SU-DHL-6 (cell line): ENCODE results near the gene AFF3.

Experiments
- H2AFZ ChIP-seq: fragments of 200-600 bp; sonication (generic); 2 replicates; pipeline ENCODE4 v1.6.1; 2014; ENCODE audit warnings: low read depth, mild to moderate bottlenecking, moderate library complexity, mixed read lengths, antibody characterized with exemption, low read length; ENCODE audit not compliant: severe bottlenecking
- H3F3A ChIP-seq: fragments of 200-600 bp; shearing (Covaris generic); 2 replicates; pipeline ENCODE4 v1.6.0; 2016; ENCODE audit warnings: antibody characterized with exemption, mild to moderate bottlenecking; ENCODE audit not compliant: insufficient read depth
- H3K27ac ChIP-seq: fragments of 200-600 bp; sonication (generic); 2 replicates; pipeline ENCODE4 v1.5.1; 2016; ENCODE audit warnings: low read depth, mild to moderate bottlenecking, low read length, moderate library complexity, mixed read lengths
- H3K27me3 ChIP-seq: fragments of 200-600 bp; sonication (generic), shearing (Covaris generic); 2 replicates; pipeline ENCODE4 v1.6.0; 2014; ENCODE audit warnings: mild to moderate bottlenecking, low read length
- H3K36me3 ChIP-seq: fragments of 200-600 bp; sonication (generic); 2 replicates; pipeline ENCODE4 v1.6.1; 2014; ENCODE audit warnings: mild to moderate bottlenecking, low read length, mixed read lengths
- H3K4me2 ChIP-seq: fragments of 300-600, 200-600 bp; shearing (Covaris generic), sonication (generic); 2 replicates; pipeline ENCODE4 v1.6.0; 2014; ENCODE audit warnings: low read length, low read depth, mild to moderate bottlenecking; ENCODE audit not compliant: poor library complexity, severe bottlenecking
- H3K4me3 ChIP-seq: fragments of 200-600 bp; sonication (generic); 2 replicates; pipeline ENCODE4 v1.5.1; 2014; ENCODE audit warnings: antibody characterized with exemption, low read length, mild to moderate bottlenecking, mixed read lengths; ENCODE audit not compliant: insufficient read depth, poor library complexity, severe bottlenecking
- H3K79me2 ChIP-seq: fragments of 200-600 bp; sonication (generic); 2 replicates; pipeline ENCODE4 v1.6.1; 2014; ENCODE audit warnings: mild to moderate bottlenecking, low read length, moderate library complexity; ENCODE audit not compliant: insufficient read depth
- H3K9ac ChIP-seq: fragments of 200-600 bp; sonication (generic); 2 replicates; pipeline ENCODE4 v1.7.0; 2014; ENCODE audit warnings: mild to moderate bottlenecking, low read length
- H3K9me2 ChIP-seq: fragments of 200-600 bp; sonication (generic); replicated peaks from 2 replicates; pipeline ENCODE4 v1.6.1; 2014; ENCODE audit warnings: low read length; ENCODE audit not compliant: insufficient read depth
- H3K9me3 ChIP-seq: fragments of 200-600 bp; sonication (generic); 2 replicates; pipeline ENCODE4 v1.6.1; 2014; ENCODE audit warnings: low read length, mixed read lengths; ENCODE audit not compliant: insufficient read depth
- H4K20me1 ChIP-seq: fragments of 200-600 bp; sonication (generic); 2 replicates; pipeline ENCODE4 v1.6.1; 2014; ENCODE audit warnings: low read depth, mild to moderate bottlenecking, antibody characterized with exemption, low read length, moderate library complexity, mixed read lengths
- EZH2phosphoT487 ChIP-seq: fragments of 200-600 bp; sonication (generic), shearing (Covaris generic); conservative IDR thresholded peaks from 2 replicates; pipeline ENCODE4 v1.6.1; 2018; ENCODE audit warnings: mild to moderate bottlenecking, antibody characterized with exemption, low read length, moderate library complexity, mixed read lengths
- TF ChIP-seq, protein P1 (sequence below): fragments of 200-600 bp; sonication (generic); IDR thresholded peaks from one replicate; pipeline ENCODE4 v1.5.1; 2017; ENCODE audit warnings: antibody characterized with exemption, mild to moderate bottlenecking, low read length, moderate library complexity; ENCODE audit not compliant: insufficient read depth, poor library complexity, severe bottlenecking

Gene AFF3

DNA sequence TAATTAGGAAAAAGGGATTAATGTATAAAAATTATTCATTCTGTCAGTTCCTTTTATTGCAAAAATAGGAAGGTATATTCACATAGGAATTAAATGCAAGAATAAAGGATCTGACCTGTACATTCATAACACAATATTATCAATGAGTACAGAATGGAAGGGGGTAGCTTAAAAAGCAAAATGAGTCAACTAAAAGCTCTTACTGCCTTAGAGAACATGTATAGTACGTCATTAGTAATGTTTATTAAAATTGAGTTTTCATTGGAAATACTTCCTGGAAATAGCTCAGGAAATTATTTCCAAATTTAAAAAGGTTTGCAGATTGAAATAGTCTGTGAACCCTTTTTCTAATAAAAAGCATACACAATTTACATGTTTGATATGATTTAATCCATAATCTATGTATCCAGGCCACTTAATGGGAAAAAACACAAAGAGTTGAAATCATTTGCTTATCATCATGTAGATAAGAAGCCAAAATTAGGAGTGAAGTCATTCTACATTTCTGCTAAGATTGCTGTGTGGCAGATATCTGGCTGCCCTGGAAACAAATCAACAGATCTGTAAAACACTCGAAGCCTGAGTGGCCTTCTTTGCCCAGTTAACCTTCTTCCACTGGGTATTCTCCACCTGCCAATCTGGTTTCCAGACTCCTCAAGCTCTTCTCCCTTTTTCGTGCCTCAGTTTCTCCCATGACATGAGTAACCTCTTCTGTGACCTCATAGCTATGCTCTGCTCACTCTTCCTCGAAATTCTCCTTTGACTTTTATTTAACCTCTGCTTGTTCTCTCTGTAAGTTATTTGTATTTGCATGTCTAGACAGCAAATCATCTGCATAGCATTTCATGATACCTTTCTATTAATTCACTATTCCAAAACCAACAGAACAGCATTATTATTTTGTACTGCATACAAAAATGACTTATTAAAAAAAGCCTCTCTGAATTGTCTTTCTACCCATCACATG lies 471.3 kb downstream of the AFF3 start:
- Histone ChIP-seq H4K20me1 (no peaks in the 10 kb centered on the region), H3K4me3 (no peak overlapping the region)

DNA sequence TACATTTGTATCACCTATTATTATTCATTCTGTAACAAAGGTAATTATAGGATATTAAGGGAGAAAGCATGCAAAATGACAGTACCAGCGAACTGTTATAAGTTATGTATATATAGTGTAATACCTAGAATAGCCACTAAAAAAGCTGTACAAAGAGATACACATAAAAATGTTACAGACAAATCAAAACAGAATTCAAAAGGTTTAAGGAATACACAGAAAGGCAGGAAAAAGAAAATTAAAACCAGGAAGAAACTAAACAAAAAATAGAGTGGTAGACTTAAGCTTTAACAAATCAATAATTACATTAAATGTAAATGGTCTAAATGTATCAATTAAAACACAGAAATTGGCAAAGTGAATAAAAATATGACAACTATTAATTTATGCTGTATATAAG lies 476.1 kb downstream of the AFF3 start:
- Histone ChIP-seq H3K9ac (no peak overlapping the region), H2AFZ (no peak overlapping the region), H3K36me3 (no peaks in the 10 kb centered on the region), H3K27ac (no peak overlapping the region), H3K9me3 (no peaks in the 10 kb centered on the region), H3K9me2 (no peaks in the 10 kb centered on the region), H3K27me3 (no peaks in the 10 kb centered on the region), H3K4me3 (no peak overlapping the region), H3F3A (no peaks in the 10 kb centered on the region), H3K79me2 (no peaks in the 10 kb centered on the region), H4K20me1 (no peaks in the 10 kb centered on the region), H3K4me2 (no peak overlapping the region)
- TF ChIP-seq EZH2phosphoT487: no peak
- TF ChIP-seq, protein P1, sequence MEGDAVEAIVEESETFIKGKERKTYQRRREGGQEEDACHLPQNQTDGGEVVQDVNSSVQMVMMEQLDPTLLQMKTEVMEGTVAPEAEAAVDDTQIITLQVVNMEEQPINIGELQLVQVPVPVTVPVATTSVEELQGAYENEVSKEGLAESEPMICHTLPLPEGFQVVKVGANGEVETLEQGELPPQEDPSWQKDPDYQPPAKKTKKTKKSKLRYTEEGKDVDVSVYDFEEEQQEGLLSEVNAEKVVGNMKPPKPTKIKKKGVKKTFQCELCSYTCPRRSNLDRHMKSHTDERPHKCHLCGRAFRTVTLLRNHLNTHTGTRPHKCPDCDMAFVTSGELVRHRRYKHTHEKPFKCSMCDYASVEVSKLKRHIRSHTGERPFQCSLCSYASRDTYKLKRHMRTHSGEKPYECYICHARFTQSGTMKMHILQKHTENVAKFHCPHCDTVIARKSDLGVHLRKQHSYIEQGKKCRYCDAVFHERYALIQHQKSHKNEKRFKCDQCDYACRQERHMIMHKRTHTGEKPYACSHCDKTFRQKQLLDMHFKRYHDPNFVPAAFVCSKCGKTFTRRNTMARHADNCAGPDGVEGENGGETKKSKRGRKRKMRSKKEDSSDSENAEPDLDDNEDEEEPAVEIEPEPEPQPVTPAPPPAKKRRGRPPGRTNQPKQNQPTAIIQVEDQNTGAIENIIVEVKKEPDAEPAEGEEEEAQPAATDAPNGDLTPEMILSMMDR: no peak

More for the DNA sequence above, 471.3 kb downstream of the AFF3 start:
- Histone ChIP-seq H2AFZ (no peak overlapping the region), H3K79me2 (no peaks in the 10 kb centered on the region), H3K36me3 (no peaks in the 10 kb centered on the region), H3K9me2 (no peaks in the 10 kb centered on the region), H3K27me3 (no peaks in the 10 kb centered on the region), H3K4me2 (peak overlapping the region; percentile 28), H3K9ac (no peak overlapping the region), H3K27ac (no peak overlapping the region), H3K9me3 (no peaks in the 10 kb centered on the region), H3F3A (0 out of 2 replicates have a peak, but pooled peaks cover 3% of the 10 kb centered on the region)
- no peak for TF ChIP-seq EZH2phosphoT487
- TF ChIP-seq, protein P1: no peak

DNA sequence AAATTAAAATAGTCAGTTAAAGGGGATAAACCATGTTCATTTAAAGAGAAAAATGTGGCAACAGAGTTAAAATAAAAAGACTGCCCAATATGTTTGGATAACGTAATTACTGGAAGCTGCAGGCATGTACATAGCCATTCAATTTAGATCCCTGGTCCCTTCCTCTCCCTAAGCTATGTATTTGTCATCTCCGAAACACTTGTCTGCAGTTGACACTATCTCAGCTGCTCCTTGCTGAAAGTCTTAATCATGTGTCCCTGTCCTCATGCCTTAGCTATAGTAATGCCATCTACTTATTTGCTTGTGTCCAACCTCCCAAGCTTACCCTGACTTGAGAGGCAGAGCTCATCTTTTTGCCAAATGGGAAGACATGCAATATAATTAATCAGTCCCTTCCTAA lies 478.7 kb downstream of the AFF3 start:
- H2AFZ ChIP-seq: no peak overlapping the region
- H4K20me1 ChIP-seq: no peaks in the 10 kb centered on the region
- no peaks in the 10 kb centered on the region for H3K27me3 ChIP-seq
- no peaks in the 10 kb centered on the region for H3K9me2 ChIP-seq
- H3K4me2 ChIP-seq: no peak overlapping the region
- TF ChIP-seq, protein P1: no peak
- no peak for TF ChIP-seq EZH2phosphoT487
- H3K79me2 ChIP-seq: no peaks in the 10 kb centered on the region
- no peaks in the 10 kb centered on the region for H3F3A ChIP-seq
- no peak overlapping the region for H3K4me3 ChIP-seq
- no peaks in the 10 kb centered on the region for H3K36me3 ChIP-seq
- no peak overlapping the region for H3K9ac ChIP-seq
- no peak overlapping the region for H3K27ac ChIP-seq
- no peaks in the 10 kb centered on the region for H3K9me3 ChIP-seq
